GM10248 (cell line): ENCODE measurements around the gene ETHE1.

ENCODE experiments used
- CTCF ChIA-PET: fragments of 300-600 bp; sonication (Branson Sonifier 250); formaldehyde crosslinking; extraction: SDS; loops from one replicate; lab custom pipeline; 2021; ENCODE audit warnings: antibody characterized with exemption; lab: Yijun Ruan, JAX
- POLR2A ChIA-PET: fragments of 350-650 bp; sonication (Branson Sonifier 250); formaldehyde crosslinking; extraction: SDS; loops from one replicate; lab custom pipeline; 2020; ENCODE audit warnings: antibody characterized with exemption; lab: Yijun Ruan, JAX
- DNase-seq: peaks from one replicate; pipeline ENCODE4 v3.0.0; 2012; ENCODE audit errors: extremely low spot score
- TF ChIP-seq, protein P1 (sequence below): IDR thresholded peaks from 2 replicates; pipeline ENCODE4 v1.5.1; 2012; ENCODE audit warnings: mild to moderate bottlenecking, low read depth; ENCODE audit errors: extremely low read depth, missing control alignments, control extremely low read depth

ETHE1 gene

DNA sequence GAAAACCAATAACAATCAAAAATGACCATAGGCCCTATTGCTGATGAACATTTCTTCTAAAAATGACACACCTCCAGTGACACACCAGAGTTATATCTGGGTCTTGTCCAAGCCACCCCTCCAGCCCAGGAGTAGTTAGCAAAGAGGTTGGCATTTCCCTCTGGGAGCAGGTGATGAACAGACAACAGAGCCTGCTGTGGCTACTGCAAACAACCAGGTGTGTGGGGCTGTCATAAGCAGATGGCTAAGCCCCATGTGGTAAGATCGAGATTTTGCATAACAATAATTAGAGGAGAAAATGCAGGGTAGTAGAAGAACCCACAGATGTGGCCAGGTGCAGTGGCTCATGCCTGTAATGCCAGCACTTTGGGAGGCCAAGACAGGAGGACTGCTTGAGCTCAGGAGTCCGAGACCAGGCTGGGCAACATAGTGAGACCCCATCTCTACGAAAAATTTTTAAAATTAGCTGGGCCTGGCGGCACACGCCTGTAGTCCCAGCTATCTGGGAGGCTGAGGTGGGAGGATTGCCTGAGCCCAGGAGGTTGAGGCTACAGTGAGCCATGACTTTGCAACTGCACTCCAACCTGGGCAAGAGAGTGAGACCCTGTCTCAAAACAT is 43.3 kb upstream of the ETHE1 start:
- POLR2A ChIA-PET: no interaction called here
- no peak for DNase-seq
- TF ChIP-seq, protein P1, sequence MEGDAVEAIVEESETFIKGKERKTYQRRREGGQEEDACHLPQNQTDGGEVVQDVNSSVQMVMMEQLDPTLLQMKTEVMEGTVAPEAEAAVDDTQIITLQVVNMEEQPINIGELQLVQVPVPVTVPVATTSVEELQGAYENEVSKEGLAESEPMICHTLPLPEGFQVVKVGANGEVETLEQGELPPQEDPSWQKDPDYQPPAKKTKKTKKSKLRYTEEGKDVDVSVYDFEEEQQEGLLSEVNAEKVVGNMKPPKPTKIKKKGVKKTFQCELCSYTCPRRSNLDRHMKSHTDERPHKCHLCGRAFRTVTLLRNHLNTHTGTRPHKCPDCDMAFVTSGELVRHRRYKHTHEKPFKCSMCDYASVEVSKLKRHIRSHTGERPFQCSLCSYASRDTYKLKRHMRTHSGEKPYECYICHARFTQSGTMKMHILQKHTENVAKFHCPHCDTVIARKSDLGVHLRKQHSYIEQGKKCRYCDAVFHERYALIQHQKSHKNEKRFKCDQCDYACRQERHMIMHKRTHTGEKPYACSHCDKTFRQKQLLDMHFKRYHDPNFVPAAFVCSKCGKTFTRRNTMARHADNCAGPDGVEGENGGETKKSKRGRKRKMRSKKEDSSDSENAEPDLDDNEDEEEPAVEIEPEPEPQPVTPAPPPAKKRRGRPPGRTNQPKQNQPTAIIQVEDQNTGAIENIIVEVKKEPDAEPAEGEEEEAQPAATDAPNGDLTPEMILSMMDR: no peak
- CTCF ChIA-PET: interaction anchor here (1.3 to 10.4 kb wide), 3 partner anchors 13 to 35 kb away, joined by 4 to 97 read pairs (median 9); partner anchors contain the start of gene IRGQ

DNA sequence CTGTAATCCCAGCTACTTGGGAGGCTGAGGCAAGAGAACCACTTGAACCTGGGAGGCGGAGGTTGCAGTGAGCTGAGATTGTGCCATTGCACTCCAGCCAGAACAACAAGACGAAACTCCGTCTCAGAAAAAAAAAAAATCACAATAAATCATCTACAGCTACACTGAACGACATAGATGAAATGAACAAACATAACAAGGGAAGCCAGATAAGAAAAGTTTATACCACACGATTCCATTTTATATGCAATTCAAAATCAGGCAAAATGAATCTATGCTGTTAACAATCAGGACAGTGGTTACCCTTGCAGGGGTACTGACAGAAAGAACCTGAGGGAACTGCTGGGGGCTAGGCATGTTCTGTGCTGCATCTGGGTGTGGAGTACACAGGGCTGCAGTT is 42.7 kb upstream of the ETHE1 start:
- DNase-seq: no peak
- TF ChIP-seq, protein P1: no peak
- CTCF ChIA-PET: interaction anchor here (0.9 to 10.4 kb wide), 2 partner anchors 13 to 123 kb away, joined by 3 to 97 read pairs; no protein-coding TSS in a partner anchor
- POLR2A ChIA-PET: no interaction called here

DNA sequence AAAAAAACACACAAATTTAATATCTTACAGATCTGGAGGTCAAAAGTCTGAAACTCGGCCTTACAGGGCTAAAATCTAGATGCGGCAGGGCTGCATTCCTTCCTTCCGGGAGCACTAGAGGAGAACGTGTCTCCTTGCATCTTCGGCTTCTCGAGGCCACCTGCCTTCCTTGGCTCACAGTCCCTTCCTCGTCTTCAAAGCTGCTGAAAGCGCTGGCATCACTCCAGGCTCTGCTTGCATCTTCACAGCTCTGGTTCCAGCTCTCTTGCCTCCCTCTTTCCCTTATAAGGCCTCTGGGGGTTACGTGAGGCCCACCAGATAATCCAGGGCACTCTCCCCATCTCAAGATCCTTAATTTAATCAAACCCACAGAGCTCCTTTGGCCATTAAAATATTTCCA is 37.8 kb upstream of the ETHE1 start:
- ChIA-PET POLR2A (no interaction called here), CTCF (interaction anchor here (0.8 to 3.0 kb wide), 4 partner anchors 9 to 32 kb away, joined by 3 to 18 read pairs (median 6); partner anchors contain the start of genes XRCC1 and ZNF575)
- DNase-seq: no peak
- TF ChIP-seq, protein P1: no peak

DNA sequence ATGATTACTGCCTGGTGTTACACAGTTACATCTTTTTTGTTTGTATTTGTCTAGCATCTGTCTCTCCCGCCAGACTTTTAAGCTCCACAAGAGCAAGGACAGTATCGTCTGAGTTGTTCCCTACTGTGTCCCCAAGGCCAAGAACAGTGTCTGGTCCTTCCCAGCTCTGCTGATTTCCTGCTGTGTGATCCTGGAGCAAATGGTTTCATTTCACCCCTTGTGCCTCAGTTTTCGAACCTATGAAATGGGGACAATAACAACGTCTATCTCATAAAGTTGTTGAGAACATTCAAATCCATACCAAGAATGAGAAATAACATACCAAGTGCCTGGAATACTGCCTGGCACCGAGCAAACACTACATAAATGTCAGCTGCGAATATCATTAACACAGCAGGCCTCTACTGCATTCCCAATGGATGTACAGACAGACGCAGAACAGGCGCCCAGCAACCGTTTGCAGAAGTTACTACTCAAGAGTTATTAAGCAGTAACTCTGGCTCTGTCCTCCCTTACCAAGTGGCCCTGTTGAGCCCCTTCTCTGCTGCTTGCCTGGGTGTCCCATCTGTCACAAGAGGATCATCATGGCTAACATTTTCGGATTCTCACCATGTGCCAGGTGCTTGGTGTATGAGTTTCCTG is 36.9 kb upstream of the ETHE1 start:
- ChIA-PET POLR2A (no interaction called here), CTCF (interaction anchor here (1.2 to 3.0 kb wide), 3 partner anchors 8 to 31 kb away, joined by 5 to 18 read pairs (median 5); partner anchors contain the start of gene ZNF575)
- no peak for DNase-seq
- TF ChIP-seq, protein P1: no peak

DNA sequence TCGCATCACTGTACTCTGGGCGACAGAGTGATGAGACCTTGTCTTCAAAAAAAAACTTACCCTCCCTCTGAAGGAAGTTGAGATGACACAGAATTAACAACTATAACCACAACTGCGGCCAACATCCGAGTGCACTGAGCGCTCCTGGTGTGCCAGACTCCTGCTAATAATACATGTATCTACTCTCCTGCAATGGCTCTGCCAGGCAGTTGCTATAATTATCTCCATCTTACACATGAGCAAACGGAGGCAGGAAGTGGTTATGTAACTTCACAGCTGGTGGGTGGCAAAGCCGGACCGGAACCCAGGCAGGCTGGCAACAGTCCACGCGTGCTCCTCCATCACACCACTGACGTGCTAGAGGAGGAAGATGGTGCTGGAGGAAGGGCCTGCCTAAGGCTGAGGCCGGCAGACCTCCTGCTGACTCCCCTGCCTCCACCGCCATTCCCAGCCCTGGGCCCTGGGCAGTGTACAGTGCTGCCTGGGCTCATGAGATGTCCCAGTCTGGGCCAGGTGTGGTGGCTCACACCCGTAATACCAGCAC is 35.8 kb upstream of the ETHE1 start:
- ChIA-PET CTCF (interaction anchor here (1.1 to 1.2 kb wide), 2 partner anchors 13 to 32 kb away, joined by 3 to 5 read pairs; no protein-coding TSS in a partner anchor), POLR2A (no interaction called here)
- DNase-seq: peak; percentile 51
- TF ChIP-seq, protein P1: no peak

DNA sequence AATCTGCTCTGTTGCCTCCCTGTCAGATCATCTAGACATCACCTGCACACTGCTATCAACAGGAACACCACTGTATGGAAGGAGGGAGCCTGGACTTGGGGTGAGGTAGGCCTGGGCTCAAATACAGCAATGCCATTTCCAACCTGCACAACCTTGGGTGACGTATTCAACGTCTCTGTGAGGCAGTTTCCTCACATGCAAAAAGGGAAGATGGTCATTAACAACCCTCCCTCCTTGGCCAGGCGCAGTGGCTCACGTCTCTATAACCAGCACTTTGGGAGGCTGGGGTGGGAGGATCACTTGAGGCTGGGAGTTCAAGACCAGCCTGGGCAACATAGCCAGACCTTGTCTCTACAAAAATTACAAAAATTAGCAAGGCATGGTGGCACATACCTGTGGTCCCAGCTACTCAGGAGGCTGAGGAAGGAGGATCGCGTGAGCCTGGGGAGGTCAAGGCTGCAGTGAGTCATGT is 35.3 kb upstream of the ETHE1 start:
- DNase-seq: no peak
- ChIA-PET CTCF (interaction anchor here (1.1 kb wide), 1 partner anchor 13 kb away, joined by 3 read pairs; no protein-coding TSS in a partner anchor), POLR2A (no interaction called here)
- TF ChIP-seq, protein P1: no peak
